Astrocyte of the cerebellum (primary cell): ENCODE data around the gene MAGEL2.
"Not testable (repeated sequence)": the region's sequence is repeated elsewhere in the genome, so short reads cannot be mapped to it uniquely, and the experiment has no call there.

Source experiments
- DNase-seq: peaks from one replicate; pipeline ENCODE4 v3.0.0-alpha.2; 2011; ENCODE audit warnings: low read depth
- H3K4me3 ChIP-seq: 2 replicates; pipeline ENCODE4 v1.5.1; 2011; ENCODE audit warnings: mild to moderate bottlenecking, low read depth, low read length, moderate library complexity
- CTCF ChIP-seq: IDR thresholded peaks from 2 replicates; pipeline ENCODE4 v1.5.1; 2012; ENCODE audit warnings: low read length, low read depth, moderate library complexity, mild to moderate bottlenecking; ENCODE audit errors: missing control alignments
- in situ Hi-C: cut with HindIII; loops from 2 replicates; pipeline ENCODE4 v1.10.0; 2017; ENCODE audit warnings: low sequenced_read_pairs

MAGEL2 gene

GRCh38 chr15:23628612-23629233, 18.9 kb downstream of the MAGEL2 start:
- H3K4me3 ChIP-seq = no peak overlapping the region
- no peak for DNase-seq
- in situ Hi-C loops = no loop called here
- no peak for TF ChIP-seq CTCF

- no peak for DNase-seq
- in situ Hi-C loops = no loop called here
- H3K4me3 ChIP-seq = no peak overlapping the region
- TF ChIP-seq CTCF = no peak
Measured at GRCh38 chr15:23616536-23616935, 31.1 kb downstream of the MAGEL2 start.

GRCh38 chr15:23606226-23606625, 41.4 kb downstream of the MAGEL2 start:
- in situ Hi-C loops = no loop called here
- no peak for DNase-seq
- TF ChIP-seq CTCF = no peak

GRCh38 chr15:23602124-23602523, 45.5 kb downstream of the MAGEL2 start:
- in situ Hi-C loops = no loop called here
- H3K4me3 ChIP-seq = no peak overlapping the region
- TF ChIP-seq CTCF = no peak
- DNase-seq = no peak

More at GRCh38 chr15:23606226-23606625, 41.4 kb downstream of the MAGEL2 start:
- H3K4me3 ChIP-seq = no peak overlapping the region

- in situ Hi-C loops = no loop called here
- H3K4me3 ChIP-seq = no peak overlapping the region
- no peak for DNase-seq
- no peak for TF ChIP-seq CTCF
Measured at GRCh38 chr15:23599053-23599452, 48.6 kb downstream of the MAGEL2 start.

- H3K4me3 ChIP-seq, DNase-seq, in situ Hi-C loops: not testable (repeated sequence)
Measured at GRCh38 chr15:23597278-23597677, 50.4 kb downstream of the MAGEL2 start.

- no peak for TF ChIP-seq CTCF
- no peak for DNase-seq
- no peak overlapping the region for H3K4me3 ChIP-seq
- in situ Hi-C loops = no loop called here
Measured at GRCh38 chr15:23596736-23597135, 50.9 kb downstream of the MAGEL2 start.
